ENCODE results near the gene FCHSD2. TPM values are rescaled to one million over a fixed set of nuclear protein-coding genes. Genes with fewer than 3 reads are reported as not detected.

FCHSD2 gene
- total and polyA plus RNA-seq, 2 donors (not counting 3 experiments of a cell fraction or from before 2014, with no cell fraction given) = 20.8 to 56.9 TPM

DNA sequence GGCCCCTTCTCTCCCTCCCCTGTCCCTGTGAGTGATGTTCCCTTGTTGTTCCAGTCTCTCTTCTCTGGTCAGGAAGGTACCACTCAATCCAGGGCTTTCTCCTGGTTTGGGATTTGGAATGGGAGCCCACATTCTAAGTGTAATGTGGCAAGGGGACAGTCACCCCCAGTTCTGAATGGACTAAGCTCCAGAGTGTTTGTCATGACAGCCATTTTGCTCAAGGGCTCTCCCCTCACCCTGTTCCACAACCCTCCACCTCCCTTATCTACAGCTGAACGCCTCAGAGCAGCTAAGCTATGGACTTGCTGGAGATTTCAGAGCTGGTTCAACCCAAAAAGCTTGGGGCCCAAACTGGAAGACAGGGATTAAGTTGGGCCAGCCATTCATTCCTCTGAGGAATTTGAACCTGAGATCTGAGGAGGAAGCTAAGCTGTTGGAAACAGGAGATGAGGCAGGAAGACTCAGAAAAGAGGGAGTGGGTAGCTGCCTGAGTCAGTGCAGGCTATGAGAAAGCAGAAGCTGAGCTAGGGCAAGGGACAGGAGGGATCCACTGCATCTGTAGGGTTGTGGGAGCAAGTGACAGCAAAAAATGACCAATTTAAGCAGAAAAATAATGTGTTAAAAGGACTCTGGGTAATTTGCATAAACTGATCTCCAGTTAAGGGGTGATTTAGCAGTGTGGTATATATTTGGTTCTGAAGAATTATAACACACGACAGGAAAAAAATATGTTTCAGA is 22.9 kb upstream of the FCHSD2 start:
- peak overlapping the region; percentile 24 for H2AFZ ChIP-seq (ENCODE audit: low read depth, low read length)

More for the DNA sequence above, 22.9 kb upstream of the FCHSD2 start:
- ChIA-PET POLR2A (no interaction called here), CTCF (interaction anchor here (1.1 to 3.7 kb wide), 6 partner anchors 9 to 334 kb away, joined by 3 to 21 read pairs (median 4); no protein-coding TSS in a partner anchor)
- no peak for FAIRE-seq
- DNase-seq (ENCODE audit: low read depth, low spot score) = no peak
- Histone ChIP-seq H3K27ac (ENCODE audit: insufficient read depth, low read depth, low read length) (no peak overlapping the region), H3K9me3 (replicated peaks; ENCODE audit: control insufficient read depth, insufficient read depth, low read length) (no peaks in the 10 kb centered on the region), H4K20me1 (replicated peaks; ENCODE audit: control insufficient read depth, extremely low read depth, insufficient read depth, low read length) (no peaks in the 10 kb centered on the region), H3K4me1 (ENCODE audit: control insufficient read depth, extremely low read depth, insufficient read depth, low read length) (peaks cover 11% of the 10 kb centered on the region), H3K4me2 (ENCODE audit: insufficient read depth, low read length) (no peak overlapping the region), H3K9me1 (replicated peaks; ENCODE audit: control insufficient read depth, extremely low read depth, insufficient read depth, low read length) (no peaks in the 10 kb centered on the region), H3K79me2 (ENCODE audit: control insufficient read depth, insufficient read depth, low read length) (no peaks in the 10 kb centered on the region), H3K4me3 (replicated peaks in 1 of 3; ENCODE audit: insufficient read depth in 1 of 3, low read depth in 1 of 3, low read length in 3 of 3) (no peak overlapping the region), H3K9ac (replicated peaks; ENCODE audit: extremely low read depth, insufficient read depth, low read length) (no peak overlapping the region), H3K27me3 (ENCODE audit: control insufficient read depth in 2 of 2, insufficient read depth in 2 of 2, low read length in 2 of 2) (no peaks in the 10 kb centered on the region), H3K36me3 (ENCODE audit: control insufficient read depth in 2 of 2, extremely low read depth in 1 of 2, insufficient read depth in 2 of 2, low read length in 2 of 2) (no peaks in the 10 kb centered on the region)
- TF ChIP-seq FOS (IDR thresholded peaks at IDR 0.05; ENCODE audit: borderline replicate concordance, insufficient read depth, low read length) (no peak), MAX (IDR thresholded peaks at IDR 0.05; ENCODE audit: insufficient read depth, insufficient read length) (no peak), EZH2 (IDR thresholded peaks at IDR 0.05; ENCODE audit: borderline replicate concordance, low read depth, low read length, severe bottlenecking) (no peak), MYC (IDR thresholded peaks at IDR 0.05; ENCODE audit: low read depth, low read length) (no peak), JUN (IDR thresholded peaks at IDR 0.05; ENCODE audit: borderline replicate concordance, insufficient read depth, insufficient read length, low read depth) (no peak), GATA2 (IDR thresholded peaks at IDR 0.05; ENCODE audit: insufficient read depth, insufficient read length, low read depth, low read length) (no peak), POLR2A (IDR thresholded peaks at IDR 0.05; ENCODE audit: low read depth, low read length) (no peak), POLR2AphosphoS5 (IDR thresholded peaks at IDR 0.05; ENCODE audit: insufficient read depth, low read depth, low read length) (no peak)
- TF ChIP-seq, protein P1, sequence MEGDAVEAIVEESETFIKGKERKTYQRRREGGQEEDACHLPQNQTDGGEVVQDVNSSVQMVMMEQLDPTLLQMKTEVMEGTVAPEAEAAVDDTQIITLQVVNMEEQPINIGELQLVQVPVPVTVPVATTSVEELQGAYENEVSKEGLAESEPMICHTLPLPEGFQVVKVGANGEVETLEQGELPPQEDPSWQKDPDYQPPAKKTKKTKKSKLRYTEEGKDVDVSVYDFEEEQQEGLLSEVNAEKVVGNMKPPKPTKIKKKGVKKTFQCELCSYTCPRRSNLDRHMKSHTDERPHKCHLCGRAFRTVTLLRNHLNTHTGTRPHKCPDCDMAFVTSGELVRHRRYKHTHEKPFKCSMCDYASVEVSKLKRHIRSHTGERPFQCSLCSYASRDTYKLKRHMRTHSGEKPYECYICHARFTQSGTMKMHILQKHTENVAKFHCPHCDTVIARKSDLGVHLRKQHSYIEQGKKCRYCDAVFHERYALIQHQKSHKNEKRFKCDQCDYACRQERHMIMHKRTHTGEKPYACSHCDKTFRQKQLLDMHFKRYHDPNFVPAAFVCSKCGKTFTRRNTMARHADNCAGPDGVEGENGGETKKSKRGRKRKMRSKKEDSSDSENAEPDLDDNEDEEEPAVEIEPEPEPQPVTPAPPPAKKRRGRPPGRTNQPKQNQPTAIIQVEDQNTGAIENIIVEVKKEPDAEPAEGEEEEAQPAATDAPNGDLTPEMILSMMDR (IDR thresholded peaks at IDR 0.05; ENCODE audit: extremely low read depth in 1 of 2, insufficient read depth in 1 of 2, low read depth in 1 of 2, low read length in 2 of 2) = no peak
- BruUV-seq (replicated peaks) = no TSS peak
- intact Hi-C loops (cut with micrococcal nuclease) = no loop called here
- dilution Hi-C loops (cut with MboI; ENCODE audit: extremely low pct_ligation_motif_present, low sequenced_read_pairs) = no loop called here

All from endothelial cell of umbilical vein (primary cell).